SK-N-SH (cell line): Measurements from ENCODE around the gene GALNT16. TPM values are rescaled to one million over a fixed set of nuclear protein-coding genes. Genes with fewer than 3 reads are reported as not detected.

Experiments used
- CTCF ChIA-PET: fragments of 300-600, 350-600 bp; formaldehyde crosslinking; extraction: SDS; loops from one replicate; lab custom pipeline; 2021; lab: Yijun Ruan, JAX
- POLR2A ChIA-PET: fragments of 350-600 bp; sonication (Branson Sonifier 250); formaldehyde crosslinking; extraction: SDS; loops from one replicate; lab custom pipeline; 2020; ENCODE audit warnings: antibody characterized with exemption, inconsistent platforms; lab: Yijun Ruan, JAX
- DNase-seq: peaks from one replicate; pipeline ENCODE4 v3.0.0; 2012
- H2AFZ ChIP-seq: fragments of 200-600 bp; sonication (generic); 2 replicates; pipeline ENCODE4 v1.8.1; 2016; ENCODE audit warnings: antibody characterized with exemption, mild to moderate bottlenecking, low read depth
- H3F3A ChIP-seq: fragments of 200-600 bp; sonication (generic); replicated peaks from 2 replicates; pipeline ENCODE3; 2016; ENCODE audit warnings: antibody characterized with exemption, mild to moderate bottlenecking; ENCODE audit not compliant: insufficient read depth
- H3K27ac ChIP-seq, 2 experiments: fragments of 200-500 bp in 1 of 2; fragments of 200-600 bp in 1 of 2; sonication (Bioruptor generic) in 1 of 2; sonication (generic), shearing (Covaris generic) in 1 of 2; 2 replicates each; pipeline versions ENCODE4 v1.5.1 to v1.6.1; 2014 to 2016; ENCODE audit warnings: low read depth in 2 of 2, inconsistent platforms in 1 of 2, low read length in 1 of 2, mild to moderate bottlenecking in 1 of 2, mixed read lengths in 1 of 2
- H3K27me3 ChIP-seq: fragments of 200-600 bp; sonication (generic), shearing (Covaris generic); 2 replicates; pipeline ENCODE4 v1.6.1; 2016; ENCODE audit warnings: mixed run types; ENCODE audit not compliant: insufficient read depth
- H3K36me3 ChIP-seq, 2 experiments: fragments of 200-500 bp in 1 of 2; fragments of 200-600 bp in 1 of 2; sonication (Bioruptor generic) in 1 of 2; sonication (generic) in 1 of 2; replicated peaks in 1 of 2; 2 replicates each; pipeline versions ENCODE3 to v1.5.1; 2014 to 2016; ENCODE audit warnings: low read length in 1 of 2, mild to moderate bottlenecking in 1 of 2; ENCODE audit not compliant: insufficient read depth in 2 of 2, control insufficient read depth in 1 of 2
- H3K4me1 ChIP-seq, 2 experiments: fragments of 200-500 bp in 1 of 2; fragments of 200-600 bp in 1 of 2; sonication (Bioruptor generic) in 1 of 2; sonication (generic), shearing (Covaris generic) in 1 of 2; 2 replicates each; pipeline versions ENCODE4 v1.5.1 to v1.6.1; 2014 to 2016; ENCODE audit warnings: low read depth in 1 of 2, low read length in 1 of 2, mixed run types in 1 of 2; ENCODE audit not compliant: insufficient read depth in 2 of 2, control insufficient read depth in 1 of 2
- H3K4me2 ChIP-seq: fragments of 200-600 bp; sonication (generic), shearing (Covaris generic); 2 replicates; pipeline ENCODE4 v1.6.1; 2017; ENCODE audit warnings: mixed run types
- H3K4me3 ChIP-seq, 2 experiments: fragments of 200-500 bp in 1 of 2; fragments of 200-600 bp in 1 of 2; sonication (Bioruptor generic) in 1 of 2; sonication (generic), shearing (Covaris generic) in 1 of 2; 2 replicates each; pipeline versions ENCODE4 v1.5.1 to v1.8.1; 2014 to 2016; ENCODE audit warnings: low read depth in 2 of 2, inconsistent platforms in 1 of 2, low read length in 1 of 2, mild to moderate bottlenecking in 1 of 2, mixed read lengths in 1 of 2, moderate library complexity in 1 of 2
- H3K79me2 ChIP-seq: fragments of 200-600 bp; sonication (generic); 2 replicates; pipeline ENCODE4 v1.8.1; 2017; ENCODE audit warnings: mild to moderate bottlenecking; ENCODE audit not compliant: insufficient read depth
- H3K9ac ChIP-seq: fragments of 200-600 bp; sonication (generic); 2 replicates; pipeline ENCODE4 v1.6.1; 2017; ENCODE audit warnings: mixed run types
- H3K9me2 ChIP-seq: fragments of 200-600 bp; sonication (generic); 2 replicates; pipeline ENCODE4 v1.6.1; 2017; ENCODE audit warnings: mixed run types
- H3K9me3 ChIP-seq: fragments of 200-600 bp; sonication (generic); 2 replicates; pipeline ENCODE4 v1.6.1; 2017; ENCODE audit warnings: mixed run types, mild to moderate bottlenecking, moderate library complexity
- H4K20me1 ChIP-seq: fragments of 200-600 bp; sonication (generic); 2 replicates; pipeline ENCODE4 v1.6.1; 2017; ENCODE audit warnings: mild to moderate bottlenecking, mixed run types; ENCODE audit not compliant: insufficient read depth
- EP300 ChIP-seq, 2 experiments: IDR thresholded peaks; 2 replicates each; pipeline versions ENCODE4 v1.4.0 to v1.6.1; 2012; ENCODE audit warnings: borderline replicate concordance in 1 of 2, low read depth in 1 of 2, low read length in 1 of 2
- EZH2phosphoT487 ChIP-seq: fragments of 200-600 bp; sonication (generic); IDR thresholded peaks from 2 replicates; pipeline ENCODE4 v1.6.1; 2017; ENCODE audit warnings: low read depth, mixed run types, mild to moderate bottlenecking, antibody characterized with exemption, moderate library complexity, borderline replicate concordance
- FOXM1 ChIP-seq: IDR thresholded peaks from 2 replicates; pipeline ENCODE4 v1.4.0; 2012; ENCODE audit warnings: low read depth, mild to moderate bottlenecking
- GABPA ChIP-seq: IDR thresholded peaks from 2 replicates; pipeline ENCODE4 v1.4.0; 2012; ENCODE audit warnings: low read depth, mild to moderate bottlenecking
- GATA2 ChIP-seq: sonication (generic); formaldehyde crosslinking; IDR thresholded peaks from 2 replicates; pipeline ENCODE4 v1.5.0; 2020; ENCODE audit warnings: mild to moderate bottlenecking, missing genetic modification reagents
- RAD21 ChIP-seq: IDR thresholded peaks from 2 replicates; pipeline ENCODE4 v1.6.1; 2012; ENCODE audit warnings: mild to moderate bottlenecking, low read length
- RCOR1 ChIP-seq: fragments of 150-350 bp; IDR thresholded peaks from 2 replicates; pipeline ENCODE4 v1.6.1; 2017; ENCODE audit warnings: antibody characterized with exemption, low read length
- RFX5 ChIP-seq: IDR thresholded peaks from 2 replicates; pipeline ENCODE4 v1.6.1; 2012; ENCODE audit warnings: mild to moderate bottlenecking, improper control_type of control experiment, low read length
- RXRA ChIP-seq: IDR thresholded peaks from 2 replicates; pipeline ENCODE4 v1.4.0; 2012; ENCODE audit warnings: low read depth, mild to moderate bottlenecking, borderline replicate concordance
- SIN3A ChIP-seq: IDR thresholded peaks from 2 replicates; pipeline ENCODE4 v1.6.1; 2012; ENCODE audit warnings: low read depth, mild to moderate bottlenecking, low read length, moderate library complexity, borderline replicate concordance
- TAF1 ChIP-seq: IDR thresholded peaks from 2 replicates; pipeline ENCODE4 v1.6.1; 2012; ENCODE audit warnings: low read depth, mild to moderate bottlenecking, low read length, moderate library complexity, borderline replicate concordance
- YY1 ChIP-seq: IDR thresholded peaks from 2 replicates; pipeline ENCODE4 v1.4.0; 2012; ENCODE audit warnings: low read depth, mild to moderate bottlenecking
- WGBS: methylation state at CpG from one replicate; pipeline ENCODE4 v1.1.6; 2017; ENCODE audit warnings: low lambda C conversion rate; 5-methylcytosine and 5-hydroxymethylcytosine counted together
- polyA plus RNA-seq, 3 experiments: library from polyadenylated mRNA; depleted of rRNA; stranded (reverse); fragments of >200 nt; gene quantifications; 2 replicates each; pipeline ENCODE4 v1.2.3, GENCODE V29; 2012
- TF ChIP-seq, protein P1 (sequence below): IDR thresholded peaks from 2 replicates; pipeline ENCODE4 v1.4.0; 2012; ENCODE audit warnings: low read depth, borderline replicate concordance
- TF ChIP-seq, protein P2 (sequence below): fragments of 200-600 bp; sonication (generic); IDR thresholded peaks from 2 replicates; pipeline ENCODE4 v1.6.1; 2017; ENCODE audit warnings: antibody characterized with exemption, mild to moderate bottlenecking, moderate library complexity
- TF ChIP-seq, protein P3 (sequence below): IDR thresholded peaks from 2 replicates; pipeline ENCODE4 v1.6.1; 2012; ENCODE audit warnings: mild to moderate bottlenecking, low read depth, low read length, moderate library complexity
- TF ChIP-seq, protein P4 (sequence below): IDR thresholded peaks from 2 replicates; pipeline ENCODE4 v1.4.0; 2012; ENCODE audit warnings: low read depth, borderline replicate concordance

GALNT16 gene
- polyA plus RNA-seq, 1 of the 3 experiments (the other 2 are of a cell fraction) = 17.0 TPM

DNA sequence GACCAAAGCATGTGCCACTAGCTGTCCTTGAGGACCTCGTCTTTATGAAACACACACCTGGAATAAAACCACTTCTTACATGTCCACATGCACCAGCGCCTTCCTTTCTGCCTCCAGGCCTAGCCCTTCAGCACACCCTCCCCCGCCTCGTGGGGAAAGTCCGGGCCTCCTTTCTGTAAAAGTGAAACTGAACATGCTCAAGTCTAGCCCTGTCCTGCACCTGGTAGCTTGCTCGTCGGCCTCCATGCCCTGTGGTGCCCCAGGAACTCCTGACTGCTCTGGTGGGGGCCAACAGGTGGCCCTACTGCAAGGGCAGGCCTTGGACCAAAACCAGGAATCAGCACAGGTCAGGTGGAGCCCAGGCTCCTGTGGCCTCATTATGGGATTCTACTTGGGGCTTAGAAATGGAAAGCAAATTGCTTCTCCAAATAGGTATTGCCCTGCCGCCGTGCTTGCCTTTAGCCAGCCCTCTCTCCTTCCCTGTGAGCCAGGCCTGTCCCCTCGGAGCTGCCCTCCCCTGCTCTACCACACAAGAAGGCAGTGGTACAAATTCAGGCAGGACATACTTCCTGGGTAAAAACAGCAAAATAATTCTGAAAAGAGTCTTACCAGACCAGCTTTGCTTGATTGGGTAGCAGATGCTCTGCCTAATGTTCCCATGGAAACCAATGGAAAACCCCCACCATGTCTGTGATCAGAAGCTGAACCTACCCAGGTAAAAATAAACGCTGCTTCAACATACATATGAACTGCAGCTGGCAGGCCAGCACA, 94.6 kb downstream of the GALNT16 start:
- ChIA-PET POLR2A (interaction anchor here (0.6 kb wide), 1 partner anchor 21 kb away, joined by 3 read pairs; no protein-coding TSS in a partner anchor), CTCF (interaction anchor here (1.1 to 1.4 kb wide), 2 partner anchors 9 to 112 kb away, joined by 3 to 5 read pairs; no protein-coding TSS in a partner anchor)
- no peak for TF ChIP-seq RXRA
- no peak for TF ChIP-seq EP300 (IDR thresholded peaks at IDR 0.05; ENCODE audit: borderline replicate concordance in 1 of 2, low read depth in 1 of 2, low read length in 1 of 2)
- no peak for TF ChIP-seq GABPA
- TF ChIP-seq TAF1 = no peak
- no peak for TF ChIP-seq RCOR1
- TF ChIP-seq RAD21 = no peak
- no peak for TF ChIP-seq EZH2phosphoT487
- TF ChIP-seq RFX5 = no peak
- TF ChIP-seq, protein P1, sequence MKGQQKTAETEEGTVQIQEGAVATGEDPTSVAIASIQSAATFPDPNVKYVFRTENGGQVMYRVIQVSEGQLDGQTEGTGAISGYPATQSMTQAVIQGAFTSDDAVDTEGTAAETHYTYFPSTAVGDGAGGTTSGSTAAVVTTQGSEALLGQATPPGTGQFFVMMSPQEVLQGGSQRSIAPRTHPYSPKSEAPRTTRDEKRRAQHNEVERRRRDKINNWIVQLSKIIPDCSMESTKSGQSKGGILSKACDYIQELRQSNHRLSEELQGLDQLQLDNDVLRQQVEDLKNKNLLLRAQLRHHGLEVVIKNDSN = no peak
- no peak for TF ChIP-seq GATA2 (CRISPR knock-in tag)
- H3K4me2 ChIP-seq = no peak overlapping the region
- H3K27me3 ChIP-seq = no peaks in the 10 kb centered on the region
- no peak overlapping the region for H3K4me3 ChIP-seq
- H3K27ac ChIP-seq = no peak overlapping the region
- H3K9me3 ChIP-seq = no peaks in the 10 kb centered on the region
- no peaks in the 10 kb centered on the region for H4K20me1 ChIP-seq
- no peaks in the 10 kb centered on the region for H3F3A ChIP-seq
- DNase-seq = no peak
- no peaks in the 10 kb centered on the region for H3K79me2 ChIP-seq
- H3K4me1 ChIP-seq = peaks cover 3 to 4% of the 10 kb centered on the region in 2 experiments; a peak in 2 of 4 replicates
- no peaks in the 10 kb centered on the region for H3K9me2 ChIP-seq
- H3K36me3 ChIP-seq = peaks cover 0 to 3% of the 10 kb centered on the region in 2 experiments
- no peak overlapping the region for H3K9ac ChIP-seq
- WGBS = 93% methylated on average over 9 of the region's 11 CpGs
- no peak overlapping the region for H2AFZ ChIP-seq

DNA sequence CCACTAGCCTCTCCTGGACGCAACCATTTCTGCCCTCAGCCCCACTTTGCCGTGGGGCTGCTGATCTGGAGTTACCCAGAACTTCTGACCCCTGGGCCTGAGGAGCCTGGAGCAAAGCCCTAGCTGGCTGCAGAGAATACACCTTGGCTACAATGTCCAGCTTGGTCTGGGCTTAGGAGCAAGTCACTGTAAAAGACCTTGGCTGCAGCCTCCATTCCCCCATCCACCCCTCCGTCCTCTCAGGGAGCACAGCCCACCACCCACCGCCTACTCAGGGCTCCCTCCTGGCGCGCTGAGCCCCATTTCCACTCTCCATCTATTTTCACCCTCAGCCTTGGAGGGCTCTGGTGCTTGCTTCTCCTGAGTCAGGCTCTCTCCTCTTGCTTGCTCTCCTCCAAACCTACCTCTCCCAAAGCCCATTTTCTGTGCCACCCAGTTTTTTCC, 95.2 kb downstream of the GALNT16 start:
- Histone ChIP-seq H3K9me2 (no peaks in the 10 kb centered on the region), H3K9me3 (no peaks in the 10 kb centered on the region), H3K9ac (peak overlapping the region; percentile 32; the same call in 1 of the 2 replicates), H3K79me2 (no peaks in the 10 kb centered on the region), H3K36me3 (peaks cover 0 to 3% of the 10 kb centered on the region in 2 experiments), H3K4me1 (peaks cover 3 to 4% of the 10 kb centered on the region in 2 experiments; a peak in 2 of 4 replicates), H2AFZ (peak overlapping the region; percentile 44; the same call in 1 of the 2 replicates), H3F3A (no peaks in the 10 kb centered on the region), H3K27ac (peak overlapping the region in 1 of 2 experiments; percentile 56; a peak in 1 of 4 replicates), H3K4me3 (no peak overlapping the region), H3K27me3 (no peaks in the 10 kb centered on the region), H3K4me2 (no peak overlapping the region; the same call in 1 of the 2 replicates), H4K20me1 (no peaks in the 10 kb centered on the region)
- WGBS = 91% methylated on average over 6 of the region's 6 CpGs
- no peak for DNase-seq
- CTCF ChIA-PET = interaction anchor here (1.1 kb wide), 1 partner anchor 8 kb away, joined by 3 read pairs; no protein-coding TSS in a partner anchor
- POLR2A ChIA-PET = interaction anchor here (0.6 kb wide), 1 partner anchor 22 kb away, joined by 3 read pairs; no protein-coding TSS in a partner anchor
- TF ChIP-seq, protein P2, sequence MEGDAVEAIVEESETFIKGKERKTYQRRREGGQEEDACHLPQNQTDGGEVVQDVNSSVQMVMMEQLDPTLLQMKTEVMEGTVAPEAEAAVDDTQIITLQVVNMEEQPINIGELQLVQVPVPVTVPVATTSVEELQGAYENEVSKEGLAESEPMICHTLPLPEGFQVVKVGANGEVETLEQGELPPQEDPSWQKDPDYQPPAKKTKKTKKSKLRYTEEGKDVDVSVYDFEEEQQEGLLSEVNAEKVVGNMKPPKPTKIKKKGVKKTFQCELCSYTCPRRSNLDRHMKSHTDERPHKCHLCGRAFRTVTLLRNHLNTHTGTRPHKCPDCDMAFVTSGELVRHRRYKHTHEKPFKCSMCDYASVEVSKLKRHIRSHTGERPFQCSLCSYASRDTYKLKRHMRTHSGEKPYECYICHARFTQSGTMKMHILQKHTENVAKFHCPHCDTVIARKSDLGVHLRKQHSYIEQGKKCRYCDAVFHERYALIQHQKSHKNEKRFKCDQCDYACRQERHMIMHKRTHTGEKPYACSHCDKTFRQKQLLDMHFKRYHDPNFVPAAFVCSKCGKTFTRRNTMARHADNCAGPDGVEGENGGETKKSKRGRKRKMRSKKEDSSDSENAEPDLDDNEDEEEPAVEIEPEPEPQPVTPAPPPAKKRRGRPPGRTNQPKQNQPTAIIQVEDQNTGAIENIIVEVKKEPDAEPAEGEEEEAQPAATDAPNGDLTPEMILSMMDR = no peak
- TF ChIP-seq RXRA (no peak), FOXM1 (no peak), EP300 (IDR thresholded peaks at IDR 0.05; ENCODE audit: borderline replicate concordance in 1 of 2, low read depth in 1 of 2, low read length in 1 of 2) (no peak), EZH2phosphoT487 (no peak), GABPA (no peak), YY1 (no peak), SIN3A (no peak)
- TF ChIP-seq, protein P3, sequence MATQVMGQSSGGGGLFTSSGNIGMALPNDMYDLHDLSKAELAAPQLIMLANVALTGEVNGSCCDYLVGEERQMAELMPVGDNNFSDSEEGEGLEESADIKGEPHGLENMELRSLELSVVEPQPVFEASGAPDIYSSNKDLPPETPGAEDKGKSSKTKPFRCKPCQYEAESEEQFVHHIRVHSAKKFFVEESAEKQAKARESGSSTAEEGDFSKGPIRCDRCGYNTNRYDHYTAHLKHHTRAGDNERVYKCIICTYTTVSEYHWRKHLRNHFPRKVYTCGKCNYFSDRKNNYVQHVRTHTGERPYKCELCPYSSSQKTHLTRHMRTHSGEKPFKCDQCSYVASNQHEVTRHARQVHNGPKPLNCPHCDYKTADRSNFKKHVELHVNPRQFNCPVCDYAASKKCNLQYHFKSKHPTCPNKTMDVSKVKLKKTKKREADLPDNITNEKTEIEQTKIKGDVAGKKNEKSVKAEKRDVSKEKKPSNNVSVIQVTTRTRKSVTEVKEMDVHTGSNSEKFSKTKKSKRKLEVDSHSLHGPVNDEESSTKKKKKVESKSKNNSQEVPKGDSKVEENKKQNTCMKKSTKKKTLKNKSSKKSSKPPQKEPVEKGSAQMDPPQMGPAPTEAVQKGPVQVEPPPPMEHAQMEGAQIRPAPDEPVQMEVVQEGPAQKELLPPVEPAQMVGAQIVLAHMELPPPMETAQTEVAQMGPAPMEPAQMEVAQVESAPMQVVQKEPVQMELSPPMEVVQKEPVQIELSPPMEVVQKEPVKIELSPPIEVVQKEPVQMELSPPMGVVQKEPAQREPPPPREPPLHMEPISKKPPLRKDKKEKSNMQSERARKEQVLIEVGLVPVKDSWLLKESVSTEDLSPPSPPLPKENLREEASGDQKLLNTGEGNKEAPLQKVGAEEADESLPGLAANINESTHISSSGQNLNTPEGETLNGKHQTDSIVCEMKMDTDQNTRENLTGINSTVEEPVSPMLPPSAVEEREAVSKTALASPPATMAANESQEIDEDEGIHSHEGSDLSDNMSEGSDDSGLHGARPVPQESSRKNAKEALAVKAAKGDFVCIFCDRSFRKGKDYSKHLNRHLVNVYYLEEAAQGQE = no peak
- TF ChIP-seq, protein P4, sequence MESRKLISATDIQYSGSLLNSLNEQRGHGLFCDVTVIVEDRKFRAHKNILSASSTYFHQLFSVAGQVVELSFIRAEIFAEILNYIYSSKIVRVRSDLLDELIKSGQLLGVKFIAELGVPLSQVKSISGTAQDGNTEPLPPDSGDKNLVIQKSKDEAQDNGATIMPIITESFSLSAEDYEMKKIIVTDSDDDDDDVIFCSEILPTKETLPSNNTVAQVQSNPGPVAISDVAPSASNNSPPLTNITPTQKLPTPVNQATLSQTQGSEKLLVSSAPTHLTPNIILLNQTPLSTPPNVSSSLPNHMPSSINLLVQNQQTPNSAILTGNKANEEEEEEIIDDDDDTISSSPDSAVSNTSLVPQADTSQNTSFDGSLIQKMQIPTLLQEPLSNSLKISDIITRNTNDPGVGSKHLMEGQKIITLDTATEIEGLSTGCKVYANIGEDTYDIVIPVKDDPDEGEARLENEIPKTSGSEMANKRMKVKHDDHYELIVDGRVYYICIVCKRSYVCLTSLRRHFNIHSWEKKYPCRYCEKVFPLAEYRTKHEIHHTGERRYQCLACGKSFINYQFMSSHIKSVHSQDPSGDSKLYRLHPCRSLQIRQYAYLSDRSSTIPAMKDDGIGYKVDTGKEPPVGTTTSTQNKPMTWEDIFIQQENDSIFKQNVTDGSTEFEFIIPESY = no peak
